ENCODE measurements around the gene DNASE1L1. TPM values are rescaled to one million over a fixed set of nuclear protein-coding genes. Genes with fewer than 3 reads are reported as not detected.

Gene DNASE1L1
- total and polyA plus RNA-seq, 2 of the 13 experiments (the other 11 are each of a cell fraction or from before 2014, with no cell fraction given): 4.7 to 12.3 TPM

DNA sequence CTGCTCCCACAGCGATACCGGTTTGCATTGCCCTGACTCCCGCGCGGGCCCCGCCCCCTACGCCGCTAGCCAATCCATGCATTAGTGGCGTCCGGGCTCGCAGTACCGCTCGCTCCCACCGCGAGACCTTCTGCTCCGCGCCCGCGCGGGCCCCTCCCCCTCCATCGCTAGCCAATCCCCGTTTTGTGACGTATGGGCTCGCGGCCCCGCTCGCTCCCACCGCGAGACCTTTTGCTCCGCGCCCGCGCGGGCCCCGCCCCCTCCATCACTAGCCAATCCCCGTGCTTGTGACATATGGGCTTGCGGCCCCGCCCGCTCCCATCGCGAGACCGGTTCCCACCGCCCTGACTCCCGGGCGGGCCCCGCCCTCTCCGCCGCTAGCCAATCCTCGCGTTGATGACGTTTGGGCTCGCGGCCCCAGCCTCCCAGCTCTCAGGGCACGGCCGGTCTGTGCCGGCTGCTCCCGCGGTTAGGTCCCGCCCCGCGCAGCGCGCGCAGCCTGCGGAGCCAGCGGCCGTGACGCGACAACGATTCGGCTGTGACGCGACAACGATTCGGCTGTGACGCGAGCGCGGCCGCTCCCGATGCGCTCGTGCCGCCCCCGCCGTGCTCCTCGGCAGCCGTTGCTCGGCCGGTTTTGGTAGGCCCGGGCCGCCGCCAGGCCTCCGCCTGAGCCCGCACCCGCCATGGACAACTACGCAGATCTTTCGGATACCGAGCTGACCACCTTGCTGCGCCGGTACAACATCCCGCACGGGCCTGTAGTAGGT is 30.1 kb downstream of the DNASE1L1 start, which contains the start of gene EMD (continued):
- TF ChIP-seq, protein P1, sequence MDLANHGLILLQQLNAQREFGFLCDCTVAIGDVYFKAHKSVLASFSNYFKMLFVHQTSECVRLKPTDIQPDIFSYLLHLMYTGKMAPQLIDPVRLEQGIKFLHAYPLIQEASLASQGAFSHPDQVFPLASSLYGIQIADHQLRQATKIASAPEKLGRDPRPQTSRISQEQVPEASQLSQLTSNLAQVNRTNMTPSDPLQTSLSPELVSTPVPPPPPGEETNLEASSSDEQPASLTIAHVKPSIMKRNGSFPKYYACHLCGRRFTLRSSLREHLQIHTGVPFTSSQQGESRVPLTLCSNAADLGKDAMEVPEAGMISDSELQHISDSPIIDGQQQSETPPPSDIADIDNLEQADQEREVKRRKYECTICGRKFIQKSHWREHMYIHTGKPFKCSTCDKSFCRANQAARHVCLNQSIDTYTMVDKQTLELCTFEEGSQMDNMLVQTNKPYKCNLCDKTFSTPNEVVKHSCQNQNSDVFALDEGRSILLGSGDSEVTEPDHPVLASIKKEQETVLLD (CRISPR knock-in tag; IDR thresholded peaks at IDR 0.05; ENCODE audit: low read depth): peak; percentile 43; the same call in 1 of the 2 replicates
- TF ChIP-seq MIXL1 (CRISPR knock-in tag; IDR thresholded peaks at IDR 0.05) (no peak), ZNF75D (CRISPR knock-in tag; IDR thresholded peaks at IDR 0.05; ENCODE audit: borderline replicate concordance) (no peak), HOXA5 (CRISPR knock-in tag; IDR thresholded peaks at IDR 0.05) (no peak), BORCS8-MEF2B (CRISPR knock-in tag; IDR thresholded peaks at IDR 0.05) (no peak), ZNF572 (CRISPR knock-in tag; IDR thresholded peaks at IDR 0.05) (no peak), ZNF788 (CRISPR knock-in tag; IDR thresholded peaks at IDR 0.05; ENCODE audit: borderline replicate concordance) (no peak; the same call in 1 of the 2 replicates), FOSL2 (CRISPR knock-in tag; IDR thresholded peaks at IDR 0.05) (no peak), ZZZ3 (CRISPR knock-in tag; IDR thresholded peaks at IDR 0.05; ENCODE audit: borderline replicate concordance) (no peak), EED (CRISPR knock-in tag; IDR thresholded peaks at IDR 0.05) (no peak), TMF1 (CRISPR knock-in tag; IDR thresholded peaks at IDR 0.05; ENCODE audit: low read depth) (no peak), FOXK1 (CRISPR knock-in tag; IDR thresholded peaks at IDR 0.05; ENCODE audit: borderline replicate concordance, low read depth) (no peak), ZNF205 (CRISPR knock-in tag; IDR thresholded peaks at IDR 0.05) (no peak), ZNF431 (CRISPR knock-in tag; IDR thresholded peaks at IDR 0.05; ENCODE audit: borderline replicate concordance, low read depth) (no peak), FOXC1 (CRISPR knock-in tag; IDR thresholded peaks at IDR 0.05; ENCODE audit: borderline replicate concordance) (no peak), ZFP37 (CRISPR knock-in tag; IDR thresholded peaks at IDR 0.05; ENCODE audit: borderline replicate concordance) (no peak)
- TF ChIP-seq, protein P2, sequence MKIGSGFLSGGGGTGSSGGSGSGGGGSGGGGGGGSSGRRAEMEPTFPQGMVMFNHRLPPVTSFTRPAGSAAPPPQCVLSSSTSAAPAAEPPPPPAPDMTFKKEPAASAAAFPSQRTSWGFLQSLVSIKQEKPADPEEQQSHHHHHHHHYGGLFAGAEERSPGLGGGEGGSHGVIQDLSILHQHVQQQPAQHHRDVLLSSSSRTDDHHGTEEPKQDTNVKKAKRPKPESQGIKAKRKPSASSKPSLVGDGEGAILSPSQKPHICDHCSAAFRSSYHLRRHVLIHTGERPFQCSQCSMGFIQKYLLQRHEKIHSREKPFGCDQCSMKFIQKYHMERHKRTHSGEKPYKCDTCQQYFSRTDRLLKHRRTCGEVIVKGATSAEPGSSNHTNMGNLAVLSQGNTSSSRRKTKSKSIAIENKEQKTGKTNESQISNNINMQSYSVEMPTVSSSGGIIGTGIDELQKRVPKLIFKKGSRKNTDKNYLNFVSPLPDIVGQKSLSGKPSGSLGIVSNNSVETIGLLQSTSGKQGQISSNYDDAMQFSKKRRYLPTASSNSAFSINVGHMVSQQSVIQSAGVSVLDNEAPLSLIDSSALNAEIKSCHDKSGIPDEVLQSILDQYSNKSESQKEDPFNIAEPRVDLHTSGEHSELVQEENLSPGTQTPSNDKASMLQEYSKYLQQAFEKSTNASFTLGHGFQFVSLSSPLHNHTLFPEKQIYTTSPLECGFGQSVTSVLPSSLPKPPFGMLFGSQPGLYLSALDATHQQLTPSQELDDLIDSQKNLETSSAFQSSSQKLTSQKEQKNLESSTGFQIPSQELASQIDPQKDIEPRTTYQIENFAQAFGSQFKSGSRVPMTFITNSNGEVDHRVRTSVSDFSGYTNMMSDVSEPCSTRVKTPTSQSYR (CRISPR knock-in tag; IDR thresholded peaks at IDR 0.05; ENCODE audit: borderline replicate concordance): peak; percentile 62; the same call in 1 of the 2 replicates
- TF ChIP-seq, protein P3, sequence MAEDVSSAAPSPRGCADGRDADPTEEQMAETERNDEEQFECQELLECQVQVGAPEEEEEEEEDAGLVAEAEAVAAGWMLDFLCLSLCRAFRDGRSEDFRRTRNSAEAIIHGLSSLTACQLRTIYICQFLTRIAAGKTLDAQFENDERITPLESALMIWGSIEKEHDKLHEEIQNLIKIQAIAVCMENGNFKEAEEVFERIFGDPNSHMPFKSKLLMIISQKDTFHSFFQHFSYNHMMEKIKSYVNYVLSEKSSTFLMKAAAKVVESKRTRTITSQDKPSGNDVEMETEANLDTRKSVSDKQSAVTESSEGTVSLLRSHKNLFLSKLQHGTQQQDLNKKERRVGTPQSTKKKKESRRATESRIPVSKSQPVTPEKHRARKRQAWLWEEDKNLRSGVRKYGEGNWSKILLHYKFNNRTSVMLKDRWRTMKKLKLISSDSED (CRISPR knock-in tag; IDR thresholded peaks at IDR 0.05): no peak
- TF ChIP-seq, protein P4, sequence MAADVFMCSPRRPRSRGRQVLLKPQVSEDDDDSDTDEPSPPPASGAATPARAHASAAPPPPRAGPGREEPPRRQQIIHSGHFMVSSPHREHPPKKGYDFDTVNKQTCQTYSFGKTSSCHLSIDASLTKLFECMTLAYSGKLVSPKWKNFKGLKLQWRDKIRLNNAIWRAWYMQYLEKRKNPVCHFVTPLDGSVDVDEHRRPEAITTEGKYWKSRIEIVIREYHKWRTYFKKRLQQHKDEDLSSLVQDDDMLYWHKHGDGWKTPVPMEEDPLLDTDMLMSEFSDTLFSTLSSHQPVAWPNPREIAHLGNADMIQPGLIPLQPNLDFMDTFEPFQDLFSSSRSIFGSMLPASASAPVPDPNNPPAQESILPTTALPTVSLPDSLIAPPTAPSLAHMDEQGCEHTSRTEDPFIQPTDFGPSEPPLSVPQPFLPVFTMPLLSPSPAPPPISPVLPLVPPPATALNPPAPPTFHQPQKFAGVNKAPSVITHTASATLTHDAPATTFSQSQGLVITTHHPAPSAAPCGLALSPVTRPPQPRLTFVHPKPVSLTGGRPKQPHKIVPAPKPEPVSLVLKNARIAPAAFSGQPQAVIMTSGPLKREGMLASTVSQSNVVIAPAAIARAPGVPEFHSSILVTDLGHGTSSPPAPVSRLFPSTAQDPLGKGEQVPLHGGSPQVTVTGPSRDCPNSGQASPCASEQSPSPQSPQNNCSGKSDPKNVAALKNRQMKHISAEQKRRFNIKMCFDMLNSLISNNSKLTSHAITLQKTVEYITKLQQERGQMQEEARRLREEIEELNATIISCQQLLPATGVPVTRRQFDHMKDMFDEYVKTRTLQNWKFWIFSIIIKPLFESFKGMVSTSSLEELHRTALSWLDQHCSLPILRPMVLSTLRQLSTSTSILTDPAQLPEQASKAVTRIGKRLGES (CRISPR knock-in tag; IDR thresholded peaks at IDR 0.05; ENCODE audit: borderline replicate concordance): no peak
- TF ChIP-seq, protein P5, sequence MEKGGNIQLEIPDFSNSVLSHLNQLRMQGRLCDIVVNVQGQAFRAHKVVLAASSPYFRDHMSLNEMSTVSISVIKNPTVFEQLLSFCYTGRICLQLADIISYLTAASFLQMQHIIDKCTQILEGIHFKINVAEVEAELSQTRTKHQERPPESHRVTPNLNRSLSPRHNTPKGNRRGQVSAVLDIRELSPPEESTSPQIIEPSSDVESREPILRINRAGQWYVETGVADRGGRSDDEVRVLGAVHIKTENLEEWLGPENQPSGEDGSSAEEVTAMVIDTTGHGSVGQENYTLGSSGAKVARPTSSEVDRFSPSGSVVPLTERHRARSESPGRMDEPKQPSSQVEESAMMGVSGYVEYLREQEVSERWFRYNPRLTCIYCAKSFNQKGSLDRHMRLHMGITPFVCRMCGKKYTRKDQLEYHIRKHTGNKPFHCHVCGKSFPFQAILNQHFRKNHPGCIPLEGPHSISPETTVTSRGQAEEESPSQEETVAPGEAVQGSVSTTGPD (CRISPR knock-in tag; IDR thresholded peaks at IDR 0.05): no peak

All from HepG2 (cell line).